CD8-positive, alpha-beta memory T cell (primary cell): ENCODE measurements around the gene IVD. TPM values are rescaled to one million over a fixed set of nuclear protein-coding genes. Genes with fewer than 3 reads are reported as not detected.

Experiments used
- CTCF ChIA-PET: fragments of 350-600 bp; sonication (Branson Sonifier 250); formaldehyde crosslinking; loops from one replicate; lab custom pipeline; 2021; ENCODE audit warnings: antibody characterized with exemption; lab: Charles Lee
- POLR2A ChIA-PET: fragments of 350-600 bp; sonication (Branson Sonifier 250); formaldehyde crosslinking; loops from one replicate; lab custom pipeline; 2021; ENCODE audit warnings: antibody characterized with exemption; lab: Charles Lee
- DNase-seq, 5 donors: peaks; one replicate each; pipeline versions ENCODE4 v3.0.0 to v3.0.0-alpha.2; 2020 to 2022; ENCODE audit warnings: mixed read lengths in 1 of 5
- H3K27ac ChIP-seq: one replicate; pipeline ENCODE4 v1.7.0; 2013; ENCODE audit warnings: low read depth, mild to moderate bottlenecking, low read length, moderate library complexity
- H3K27me3 ChIP-seq: 2 replicates; pipeline ENCODE4 v1.7.0; 2013; ENCODE audit warnings: low read length, mild to moderate bottlenecking; ENCODE audit not compliant: insufficient read depth, poor library complexity, severe bottlenecking
- H3K36me3 ChIP-seq: 2 replicates; pipeline ENCODE4 v1.7.0; 2013; ENCODE audit warnings: mild to moderate bottlenecking, low read length, moderate library complexity; ENCODE audit not compliant: insufficient read depth
- H3K4me1 ChIP-seq: 2 replicates; pipeline ENCODE4 v1.7.0; 2013; ENCODE audit warnings: mild to moderate bottlenecking, low read length, moderate library complexity; ENCODE audit not compliant: insufficient read depth
- H3K4me3 ChIP-seq: 2 replicates; pipeline ENCODE4 v1.7.0; 2013; ENCODE audit warnings: mild to moderate bottlenecking, low read length
- H3K9me3 ChIP-seq: 2 replicates; pipeline ENCODE4 v1.7.0; 2013; ENCODE audit warnings: mild to moderate bottlenecking, low read length
- H3K27ac Mint-ChIP-seq, 8 donors: one replicate each; pipeline ENCODE4 v1.8.0; 2020 to 2021; ENCODE audit warnings: mixed read lengths in 8 of 8, mild to moderate bottlenecking in 6 of 8, inconsistent platforms in 3 of 8, moderate library complexity in 3 of 8
- H3K27me3 Mint-ChIP-seq, 2 donors: one replicate each; pipeline ENCODE4 v1.8.0; 2020 to 2021; ENCODE audit warnings: mixed read lengths in 2 of 2, mild to moderate bottlenecking in 1 of 2, moderate library complexity in 1 of 2
- H3K36me3 Mint-ChIP-seq, 3 donors: one replicate each; pipeline ENCODE4 v1.8.0; 2020 to 2021; ENCODE audit warnings: mixed read lengths in 3 of 3, inconsistent platforms in 1 of 3, mild to moderate bottlenecking in 1 of 3
- H3K4me1 Mint-ChIP-seq, 3 donors: one replicate each; pipeline ENCODE4 v1.8.0; 2020 to 2021; ENCODE audit warnings: mixed read lengths in 3 of 3, inconsistent platforms in 1 of 3, mild to moderate bottlenecking in 1 of 3
- H3K4me3 Mint-ChIP-seq, 7 donors: one replicate each; pipeline ENCODE4 v1.8.0; 2020 to 2021; ENCODE audit warnings: mixed read lengths in 7 of 7, mild to moderate bottlenecking in 6 of 7, moderate library complexity in 4 of 7, inconsistent platforms in 2 of 7
- H3K9me3 Mint-ChIP-seq, 5 donors: one replicate each; pipeline ENCODE4 v1.8.0; 2020 to 2022; ENCODE audit warnings: mixed read lengths in 5 of 5, mild to moderate bottlenecking in 3 of 5, moderate library complexity in 2 of 5, inconsistent platforms in 1 of 5
- polyA plus RNA-seq: library from polyadenylated mRNA; unstranded; fragments of 300-500 nt; fragmentation: Illumina TruSeq; gene quantifications from one replicate; pipeline ENCODE4 v1.2.3, GENCODE V29; 2021
- total RNA-seq, 2 experiments: library from RNA; stranded (reverse); gene quantifications; one replicate each; pipeline ENCODE4 v1.2.3, GENCODE V29; 2021

Gene IVD
- total and polyA plus RNA-seq, 3 experiments from 2014 or later = 56.0 to 80.1 (median 68.5) TPM

DNA sequence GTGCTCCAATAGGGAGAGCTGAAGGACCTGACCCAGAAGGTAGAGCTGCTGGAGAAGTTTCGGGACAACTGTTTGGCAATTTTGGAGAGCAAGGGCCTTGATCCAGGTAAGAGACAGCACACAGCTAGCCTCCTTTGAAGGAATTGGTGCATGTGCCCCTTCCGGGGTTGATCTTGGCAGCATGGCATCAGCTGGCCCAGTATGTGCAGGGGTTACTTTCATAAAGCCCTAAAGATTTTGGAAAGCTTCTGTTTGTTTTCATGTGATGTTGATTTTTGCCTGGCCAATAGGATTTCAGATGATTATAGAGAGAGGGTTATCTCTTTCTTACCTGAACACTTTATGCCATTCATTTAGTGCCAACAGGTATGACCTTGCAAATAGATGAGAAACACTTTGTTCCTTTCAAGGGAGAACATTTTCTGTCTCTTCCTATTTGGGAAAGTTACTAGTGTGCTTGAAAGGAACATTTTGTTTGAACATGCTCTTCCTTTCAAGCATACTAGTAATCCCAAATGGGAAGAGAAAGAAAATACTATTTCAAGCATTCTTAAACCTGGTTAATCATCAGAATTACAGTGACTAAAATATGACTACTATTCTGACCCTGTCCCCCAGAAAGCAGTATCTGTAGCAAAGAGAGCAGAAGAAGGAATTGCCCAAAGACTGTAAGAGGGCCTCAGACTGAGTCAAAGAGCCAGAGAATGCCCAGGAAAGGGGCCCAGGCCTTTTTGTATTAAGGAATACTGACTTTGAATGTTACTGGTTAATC, 15.6 kb upstream of the IVD start:
- no peaks in the 10 kb centered on the region for H3K9me3 ChIP-seq
- no peaks in the 10 kb centered on the region for H3K27me3 ChIP-seq
- peak overlapping the region in 1 of 7 donors; percentile 3 for H3K4me3 Mint-ChIP-seq
- ChIA-PET POLR2A (no interaction called here), CTCF (interaction anchor here (1.1 to 1.3 kb wide), 2 partner anchors 14 to 21 kb away, joined by 5 to 6 read pairs; no protein-coding TSS in a partner anchor)
- no peak for DNase-seq
- no peaks in the 10 kb centered on the region for H3K9me3 Mint-ChIP-seq
- H3K4me1 ChIP-seq = no peaks in the 10 kb centered on the region
- peak overlapping the region in 2 of 8 donors; percentile 76 to 78 for H3K27ac Mint-ChIP-seq
- no peak overlapping the region for H3K27ac ChIP-seq
- H3K4me1 Mint-ChIP-seq = peaks cover 0 to 6% (median 3%) of the 10 kb centered on the region in 3 donors
- H3K27me3 Mint-ChIP-seq = no peaks in the 10 kb centered on the region
- no peak overlapping the region for H3K4me3 ChIP-seq
- peaks cover 29% of the 10 kb centered on the region for H3K36me3 ChIP-seq
- peaks cover 5 to 68% (median 19%) of the 10 kb centered on the region in 3 donors for H3K36me3 Mint-ChIP-seq

- peaks cover 0 to 48% (median 14%) of the 10 kb centered on the region in 3 donors for H3K36me3 Mint-ChIP-seq
Measured at GRCh38 chr15:40392986-40393948, 12.3 kb upstream of the IVD start.

DNA sequence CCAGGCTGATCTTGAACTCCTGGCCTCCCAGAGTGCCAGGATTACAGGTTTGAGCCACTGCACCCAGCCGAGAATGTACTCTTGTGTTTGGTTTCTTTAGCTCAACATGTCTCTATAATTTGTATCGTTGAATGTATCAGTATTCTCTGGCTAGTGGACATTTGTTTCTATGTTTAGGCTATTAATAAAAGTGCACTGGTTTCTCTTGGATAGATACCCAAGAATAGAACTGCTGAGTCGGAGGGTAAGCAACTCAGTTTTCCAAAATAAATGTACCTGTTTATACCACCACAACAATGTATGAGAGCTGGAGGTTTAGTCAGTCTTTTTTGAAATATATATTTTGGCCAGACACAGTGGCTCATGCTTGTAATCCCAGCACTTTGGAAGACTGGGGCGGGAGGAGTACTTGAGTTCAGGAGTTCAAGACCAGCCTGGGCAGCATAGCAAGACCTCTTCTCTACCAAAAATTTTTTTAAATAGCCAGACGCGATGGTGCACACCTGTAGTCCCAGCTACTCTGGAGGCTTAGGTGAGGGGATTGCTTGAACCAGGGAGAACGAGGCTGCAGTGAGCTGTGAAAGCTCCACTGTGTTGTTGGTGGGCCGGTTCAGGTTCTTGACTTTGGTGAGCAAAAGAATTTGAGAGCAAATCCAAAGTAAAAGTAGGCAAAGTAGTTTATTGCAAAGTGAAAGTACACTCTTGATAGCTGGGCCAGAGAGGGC, 7.7 kb upstream of the IVD start:
- Mint-ChIP-seq H3K36me3 (peaks cover 0 to 11% (median 4%) of the 10 kb centered on the region in 3 donors), H3K4me1 (peaks cover 14 to 24% (median 19%) of the 10 kb centered on the region in 3 donors), H3K27ac (peak overlapping the region in 4 of 8 donors; percentile 4 to 65 (median 22)), H3K27me3 (no peaks in the 10 kb centered on the region), H3K9me3 (no peaks in the 10 kb centered on the region), H3K4me3 (peak overlapping the region in 5 of 7 donors; percentile 10 to 70 (median 67))
- peaks cover 11% of the 10 kb centered on the region for H3K36me3 ChIP-seq
- CTCF ChIA-PET = interaction anchor here (0.9 to 3.4 kb wide), 8 partner anchors 10 to 119 kb away, joined by 3 to 17 read pairs (median 4); partner anchors contain the start of gene KNSTRN
- peaks cover 11% of the 10 kb centered on the region for H3K4me1 ChIP-seq
- no peak overlapping the region for H3K4me3 ChIP-seq
- no peak overlapping the region for H3K27ac ChIP-seq
- H3K27me3 ChIP-seq = no peaks in the 10 kb centered on the region
- no peaks in the 10 kb centered on the region for H3K9me3 ChIP-seq
- DNase-seq = no peak
- POLR2A ChIA-PET = interaction anchor here (0.5 to 1.5 kb wide), 2 partner anchors 30 to 76 kb away, joined by 8 to 9 read pairs; no protein-coding TSS in a partner anchor

More at GRCh38 chr15:40392986-40393948, 12.3 kb upstream of the IVD start:
- Mint-ChIP-seq H3K4me3 (no peak overlapping the region), H3K27me3 (no peaks in the 10 kb centered on the region), H3K27ac (peak overlapping the region in 2 of 8 donors; percentile 32 to 38), H3K9me3 (no peaks in the 10 kb centered on the region), H3K4me1 (peaks cover 3 to 8% (median 8%) of the 10 kb centered on the region in 3 donors)
- Histone ChIP-seq H3K4me3 (no peak overlapping the region), H3K27ac (no peak overlapping the region), H3K27me3 (no peaks in the 10 kb centered on the region), H3K9me3 (no peaks in the 10 kb centered on the region), H3K4me1 (peaks cover 3% of the 10 kb centered on the region), H3K36me3 (peaks cover 17% of the 10 kb centered on the region)
- ChIA-PET POLR2A (interaction anchor here (0.6 kb wide), 1 partner anchor 1874 kb away, joined by 4 read pairs; no protein-coding TSS in a partner anchor), CTCF (interaction anchor here (1.1 kb wide), 1 partner anchor 48 kb away, joined by 3 read pairs; the partner anchor contains the start of gene BAHD1)
- no peak for DNase-seq

- Histone ChIP-seq H3K27ac (no peak overlapping the region), H3K36me3 (peaks cover 5% of the 10 kb centered on the region), H3K9me3 (no peaks in the 10 kb centered on the region), H3K4me1 (peaks cover 11% of the 10 kb centered on the region), H3K4me3 (no peak overlapping the region), H3K27me3 (no peaks in the 10 kb centered on the region)
- peak overlapping the region in 6 of 7 donors; percentile 36 to 70 (median 66) for H3K4me3 Mint-ChIP-seq
- ChIA-PET CTCF (interaction anchor here (1.0 to 3.4 kb wide), 5 partner anchors 9 to 119 kb away, joined by 3 to 17 read pairs (median 4); no protein-coding TSS in a partner anchor), POLR2A (interaction anchor here (1.5 kb wide), 1 partner anchor 31 kb away, joined by 9 read pairs; no protein-coding TSS in a partner anchor)
- no peaks in the 10 kb centered on the region for H3K27me3 Mint-ChIP-seq
- no peak for DNase-seq
- no peaks in the 10 kb centered on the region for H3K9me3 Mint-ChIP-seq
- H3K27ac Mint-ChIP-seq = peak overlapping the region in 6 of 8 donors; percentile 42 to 80 (median 68)
- peaks cover 0 to 5% (median 4%) of the 10 kb centered on the region in 3 donors for H3K36me3 Mint-ChIP-seq
- peaks cover 14 to 25% (median 20%) of the 10 kb centered on the region in 3 donors for H3K4me1 Mint-ChIP-seq
Measured at GRCh38 chr15:40398413-40398873, 7.2 kb upstream of the IVD start.

DNA sequence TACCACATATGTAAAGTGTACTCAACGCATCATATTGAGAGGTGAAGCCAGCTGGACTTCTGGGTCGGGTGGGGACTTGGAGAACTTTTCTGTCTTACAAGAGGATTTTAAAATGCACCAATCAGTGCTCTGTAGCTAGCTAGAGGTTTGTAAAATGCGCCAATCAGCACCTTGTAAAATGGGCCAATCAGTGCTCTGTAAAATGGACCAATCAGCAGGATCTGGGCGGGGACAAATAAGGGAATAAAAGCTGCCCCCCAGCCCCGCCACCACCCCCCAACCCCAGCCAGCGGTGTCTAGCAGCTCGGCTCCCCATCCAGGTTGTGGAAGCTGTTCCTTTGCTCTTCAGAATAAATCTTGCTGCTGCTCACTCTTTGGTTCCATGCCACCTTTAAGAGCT, 6.2 kb upstream of the IVD start:
- Mint-ChIP-seq H3K4me1 (peaks cover 20 to 32% (median 28%) of the 10 kb centered on the region in 3 donors), H3K27ac (no peak overlapping the region), H3K9me3 (no peaks in the 10 kb centered on the region), H3K36me3 (peaks cover 0 to 2% (median 0%) of the 10 kb centered on the region in 3 donors), H3K4me3 (no peak overlapping the region), H3K27me3 (no peaks in the 10 kb centered on the region)
- CTCF ChIA-PET = interaction anchor here (3.4 kb wide), 1 partner anchor 31 kb away, joined by 17 read pairs; no protein-coding TSS in a partner anchor
- Histone ChIP-seq H3K27me3 (no peaks in the 10 kb centered on the region), H3K4me3 (no peak overlapping the region), H3K4me1 (peaks cover 11% of the 10 kb centered on the region), H3K27ac (no peak overlapping the region), H3K36me3 (no peaks in the 10 kb centered on the region), H3K9me3 (no peaks in the 10 kb centered on the region)
- POLR2A ChIA-PET = interaction anchor here (0.6 to 1.5 kb wide), 2 partner anchors 32 to 43 kb away, joined by 3 to 9 read pairs; no protein-coding TSS in a partner anchor
- no peak for DNase-seq

DNA sequence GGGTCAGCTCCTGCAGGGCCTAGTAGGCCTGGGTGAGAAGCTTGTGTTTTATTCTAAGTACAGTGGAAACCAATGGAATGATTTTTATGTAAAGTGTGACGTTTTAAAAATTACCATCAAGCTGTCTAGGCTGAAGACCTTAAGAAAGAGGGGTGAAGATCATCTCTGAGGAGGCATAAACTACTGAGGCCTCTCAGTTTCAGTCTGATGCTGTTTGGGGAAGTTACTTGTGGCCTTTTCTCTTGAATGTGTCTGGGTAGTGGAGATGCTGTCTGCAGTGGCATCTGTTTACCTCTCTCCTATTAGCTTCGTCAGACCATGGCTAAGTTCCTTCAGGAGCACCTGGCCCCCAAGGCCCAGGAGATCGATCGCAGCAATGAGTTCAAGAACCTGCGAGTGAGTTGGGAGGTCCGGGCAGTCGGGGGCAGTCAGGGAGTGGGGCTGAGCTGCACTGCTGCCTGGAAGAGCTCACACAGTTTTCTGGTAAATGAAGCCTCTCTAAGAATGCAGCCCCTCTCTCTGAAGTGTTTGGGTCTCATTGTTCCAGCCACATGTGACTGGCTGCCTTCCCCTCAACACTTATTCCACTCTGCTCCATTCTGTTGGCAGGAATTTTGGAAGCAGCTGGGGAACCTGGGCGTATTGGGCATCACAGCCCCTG, 1.9 kb downstream of the IVD start:
- Histone ChIP-seq H3K4me3 (no peak overlapping the region), H3K27me3 (no peaks in the 10 kb centered on the region), H3K27ac (no peak overlapping the region), H3K9me3 (no peaks in the 10 kb centered on the region), H3K4me1 (peaks cover 24% of the 10 kb centered on the region), H3K36me3 (peaks cover 18% of the 10 kb centered on the region)
- Mint-ChIP-seq H3K9me3 (no peaks in the 10 kb centered on the region), H3K4me3 (peak overlapping the region; percentile 53 to 85 (median 66)), H3K27ac (peak overlapping the region; percentile 11 to 75 (median 54)), H3K36me3 (peaks cover 6 to 56% (median 14%) of the 10 kb centered on the region in 3 donors), H3K27me3 (no peaks in the 10 kb centered on the region), H3K4me1 (peaks cover 33 to 54% (median 45%) of the 10 kb centered on the region in 3 donors)
- ChIA-PET POLR2A (no interaction called here), CTCF (interaction anchor here (0.8 to 5.8 kb wide), 9 partner anchors 9 to 133 kb away, joined by 3 to 32 read pairs (median 4); partner anchors contain the start of gene KNSTRN)
- no peak for DNase-seq
